Fibroblast of lung (primary cell): ENCODE results near the gene IGF1.

Experiments used
- EZH2 ChIP-seq: IDR thresholded peaks from 2 replicates; pipeline ENCODE4 v1.5.1; 2012; ENCODE audit warnings: low read length, control low read depth, mild to moderate bottlenecking; ENCODE audit errors: missing control alignments
- TF ChIP-seq, protein P1 (sequence below), 2 donors: IDR thresholded peaks in 1 of 2; conservative IDR thresholded peaks in 1 of 2; 1 replicate in 1 of 2; 2 replicates in 1 of 2; pipeline ENCODE4 v1.5.1; 2011 to 2012; ENCODE audit warnings: low read length in 2 of 2, control low read depth in 1 of 2, inconsistent platforms in 1 of 2, low read depth in 1 of 2, mild to moderate bottlenecking in 1 of 2

DNA sequence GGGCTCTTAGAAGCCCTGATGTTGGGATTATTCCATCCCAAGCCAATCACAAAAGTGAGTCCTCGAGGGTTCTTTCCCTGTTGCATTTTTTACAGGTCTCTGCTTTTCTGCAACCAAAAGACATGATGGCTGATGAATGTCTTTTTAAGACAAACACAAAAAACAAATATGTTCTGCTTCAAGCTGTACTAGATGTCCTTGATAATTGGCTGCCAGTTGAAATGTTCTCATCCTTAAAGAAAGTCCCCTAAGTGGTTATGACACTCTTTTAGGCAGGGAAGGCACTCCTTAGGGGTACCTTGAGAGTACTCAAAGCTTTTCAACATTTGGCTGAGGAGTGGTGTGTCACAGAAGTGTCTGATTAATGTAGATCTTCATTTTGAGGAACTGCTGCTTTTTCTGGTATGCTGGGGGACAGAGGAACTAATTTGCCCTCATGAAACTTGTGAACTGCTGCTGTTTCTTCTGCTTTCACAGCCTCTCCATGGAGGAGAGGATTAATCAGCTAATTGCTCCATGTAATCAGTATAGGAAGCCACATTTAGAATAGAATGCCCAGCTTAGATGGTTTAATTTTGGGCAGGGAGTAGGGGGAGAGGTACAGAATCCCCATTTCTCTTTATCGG, 22.8 kb upstream of the IGF1 start:
- TF ChIP-seq, protein P1, sequence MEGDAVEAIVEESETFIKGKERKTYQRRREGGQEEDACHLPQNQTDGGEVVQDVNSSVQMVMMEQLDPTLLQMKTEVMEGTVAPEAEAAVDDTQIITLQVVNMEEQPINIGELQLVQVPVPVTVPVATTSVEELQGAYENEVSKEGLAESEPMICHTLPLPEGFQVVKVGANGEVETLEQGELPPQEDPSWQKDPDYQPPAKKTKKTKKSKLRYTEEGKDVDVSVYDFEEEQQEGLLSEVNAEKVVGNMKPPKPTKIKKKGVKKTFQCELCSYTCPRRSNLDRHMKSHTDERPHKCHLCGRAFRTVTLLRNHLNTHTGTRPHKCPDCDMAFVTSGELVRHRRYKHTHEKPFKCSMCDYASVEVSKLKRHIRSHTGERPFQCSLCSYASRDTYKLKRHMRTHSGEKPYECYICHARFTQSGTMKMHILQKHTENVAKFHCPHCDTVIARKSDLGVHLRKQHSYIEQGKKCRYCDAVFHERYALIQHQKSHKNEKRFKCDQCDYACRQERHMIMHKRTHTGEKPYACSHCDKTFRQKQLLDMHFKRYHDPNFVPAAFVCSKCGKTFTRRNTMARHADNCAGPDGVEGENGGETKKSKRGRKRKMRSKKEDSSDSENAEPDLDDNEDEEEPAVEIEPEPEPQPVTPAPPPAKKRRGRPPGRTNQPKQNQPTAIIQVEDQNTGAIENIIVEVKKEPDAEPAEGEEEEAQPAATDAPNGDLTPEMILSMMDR (conservative IDR thresholded peaks at IDR 0.05 in 1 of 2, IDR thresholded peaks at IDR 0.05 in 1 of 2; ENCODE audit: low read depth in 1 of 2, low read length in 2 of 2) = no peak
- TF ChIP-seq EZH2 = no peak
